ENCODE data around the gene COL27A1.

DNA sequence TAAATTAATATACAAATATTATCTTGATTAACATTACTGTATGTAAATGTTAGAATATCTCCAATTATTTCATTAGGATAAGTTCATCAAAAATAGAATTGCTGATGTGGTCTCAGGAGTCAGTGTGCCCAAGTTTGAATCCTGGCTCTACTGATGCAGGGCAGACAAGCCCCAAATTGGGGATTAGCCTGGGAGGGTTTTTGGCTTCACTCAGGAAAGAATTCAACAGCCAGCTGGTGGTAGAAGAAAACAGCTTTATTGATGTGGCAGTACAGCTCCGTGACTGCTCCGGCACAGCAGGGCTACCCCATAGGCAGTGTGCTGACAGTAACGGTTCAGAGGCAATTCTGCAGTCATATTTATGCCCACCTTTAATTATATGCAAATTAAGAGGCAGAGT is 32.5 kb downstream of the COL27A1 start:
- TF ChIP-seq, protein P1, sequence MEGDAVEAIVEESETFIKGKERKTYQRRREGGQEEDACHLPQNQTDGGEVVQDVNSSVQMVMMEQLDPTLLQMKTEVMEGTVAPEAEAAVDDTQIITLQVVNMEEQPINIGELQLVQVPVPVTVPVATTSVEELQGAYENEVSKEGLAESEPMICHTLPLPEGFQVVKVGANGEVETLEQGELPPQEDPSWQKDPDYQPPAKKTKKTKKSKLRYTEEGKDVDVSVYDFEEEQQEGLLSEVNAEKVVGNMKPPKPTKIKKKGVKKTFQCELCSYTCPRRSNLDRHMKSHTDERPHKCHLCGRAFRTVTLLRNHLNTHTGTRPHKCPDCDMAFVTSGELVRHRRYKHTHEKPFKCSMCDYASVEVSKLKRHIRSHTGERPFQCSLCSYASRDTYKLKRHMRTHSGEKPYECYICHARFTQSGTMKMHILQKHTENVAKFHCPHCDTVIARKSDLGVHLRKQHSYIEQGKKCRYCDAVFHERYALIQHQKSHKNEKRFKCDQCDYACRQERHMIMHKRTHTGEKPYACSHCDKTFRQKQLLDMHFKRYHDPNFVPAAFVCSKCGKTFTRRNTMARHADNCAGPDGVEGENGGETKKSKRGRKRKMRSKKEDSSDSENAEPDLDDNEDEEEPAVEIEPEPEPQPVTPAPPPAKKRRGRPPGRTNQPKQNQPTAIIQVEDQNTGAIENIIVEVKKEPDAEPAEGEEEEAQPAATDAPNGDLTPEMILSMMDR (IDR thresholded peaks at IDR 0.05; ENCODE audit: borderline replicate concordance, extremely low read depth, low read length, poor library complexity, severe bottlenecking): no peak
- TF ChIP-seq EZH2 (IDR thresholded peaks at IDR 0.05; ENCODE audit: borderline replicate concordance, low read depth, low read length, severe bottlenecking): no peak
